ENCODE measurements around the gene EPHB3.
"Not testable (repeated sequence)": the region's sequence is repeated elsewhere in the genome, so short reads cannot be mapped to it uniquely, and the experiment has no call there.

Gene EPHB3

DNA sequence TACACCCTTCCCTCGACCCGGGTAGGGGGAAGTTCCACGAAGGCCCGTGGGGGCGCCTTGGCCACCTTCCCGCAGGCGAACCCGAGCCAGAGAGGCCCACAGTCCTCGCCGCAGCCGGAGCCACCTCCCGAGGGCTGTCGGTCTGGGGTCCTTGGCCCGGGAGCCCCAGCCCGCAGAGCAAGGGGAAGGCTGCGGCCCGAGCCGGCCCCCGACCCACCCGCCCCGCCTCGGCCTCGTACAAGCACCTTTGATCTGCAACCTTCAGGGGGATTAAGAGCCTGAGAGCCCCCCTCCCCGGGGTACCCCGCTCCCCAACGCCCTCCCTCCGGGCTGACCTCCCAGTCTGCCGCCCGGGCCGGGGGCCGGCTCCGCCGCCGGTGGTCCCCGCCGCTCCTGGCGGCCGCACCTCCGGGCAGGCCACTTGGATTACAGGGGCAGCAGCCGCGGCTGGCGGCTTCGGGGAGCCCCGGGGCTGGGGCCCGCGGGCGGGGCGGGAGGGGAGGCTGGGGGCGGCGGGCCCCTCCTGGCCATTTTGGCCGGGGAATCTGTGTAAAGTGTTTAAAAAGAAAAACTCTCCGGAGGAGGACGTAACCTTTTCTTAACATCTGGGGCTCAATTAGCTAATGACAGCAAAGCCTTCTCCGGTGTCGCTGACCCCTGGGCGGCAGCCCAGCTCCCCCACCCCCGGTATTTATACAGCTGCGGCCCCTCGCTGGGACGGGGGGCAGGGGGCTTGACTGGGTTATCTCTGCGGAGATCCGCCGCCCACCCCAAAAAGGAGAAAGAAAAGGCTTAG lies 40.2 kb downstream of the EPHB3 start:
- DNase-seq: peak; percentile 55

DNA sequence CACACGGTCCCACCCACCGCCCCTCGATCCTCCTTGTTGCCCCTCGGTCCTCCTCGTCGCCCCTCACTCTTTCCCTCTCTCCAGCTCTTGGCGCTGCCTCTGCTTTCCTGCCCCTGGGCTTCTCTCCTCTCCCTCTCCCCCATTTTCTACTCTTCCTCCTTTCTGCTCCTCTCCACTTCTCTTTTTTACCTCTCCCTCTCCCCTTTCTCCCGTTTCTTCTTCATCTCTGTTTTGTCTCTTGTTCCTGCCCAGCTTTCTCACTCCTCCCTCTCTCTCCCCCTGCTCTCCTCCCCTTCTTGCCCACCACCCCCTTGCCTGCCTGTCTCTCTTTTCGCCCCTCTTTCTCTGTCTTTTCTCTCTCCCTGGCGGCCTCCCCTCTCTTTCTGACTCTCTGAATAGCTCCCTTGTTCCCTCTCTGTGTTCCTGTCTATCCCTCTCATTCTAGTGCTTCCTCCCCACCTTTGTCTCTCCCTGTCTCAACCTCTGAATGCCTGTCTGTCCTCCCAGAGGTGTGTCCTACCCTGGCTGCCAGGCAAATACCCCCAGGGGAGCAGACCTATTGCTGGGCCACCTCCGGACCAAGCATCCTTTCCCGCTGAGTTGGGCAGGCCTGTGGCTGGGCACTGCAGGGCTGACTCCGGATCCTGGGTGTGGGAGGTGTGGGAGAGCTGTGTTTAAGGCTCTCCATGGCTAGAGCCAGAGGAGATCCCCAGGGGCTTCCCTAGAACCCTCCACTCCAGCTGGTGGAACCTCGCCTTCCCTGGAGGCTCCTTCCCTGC lies 41.0 kb downstream of the EPHB3 start:
- DNase-seq: peak; percentile 65

DNA sequence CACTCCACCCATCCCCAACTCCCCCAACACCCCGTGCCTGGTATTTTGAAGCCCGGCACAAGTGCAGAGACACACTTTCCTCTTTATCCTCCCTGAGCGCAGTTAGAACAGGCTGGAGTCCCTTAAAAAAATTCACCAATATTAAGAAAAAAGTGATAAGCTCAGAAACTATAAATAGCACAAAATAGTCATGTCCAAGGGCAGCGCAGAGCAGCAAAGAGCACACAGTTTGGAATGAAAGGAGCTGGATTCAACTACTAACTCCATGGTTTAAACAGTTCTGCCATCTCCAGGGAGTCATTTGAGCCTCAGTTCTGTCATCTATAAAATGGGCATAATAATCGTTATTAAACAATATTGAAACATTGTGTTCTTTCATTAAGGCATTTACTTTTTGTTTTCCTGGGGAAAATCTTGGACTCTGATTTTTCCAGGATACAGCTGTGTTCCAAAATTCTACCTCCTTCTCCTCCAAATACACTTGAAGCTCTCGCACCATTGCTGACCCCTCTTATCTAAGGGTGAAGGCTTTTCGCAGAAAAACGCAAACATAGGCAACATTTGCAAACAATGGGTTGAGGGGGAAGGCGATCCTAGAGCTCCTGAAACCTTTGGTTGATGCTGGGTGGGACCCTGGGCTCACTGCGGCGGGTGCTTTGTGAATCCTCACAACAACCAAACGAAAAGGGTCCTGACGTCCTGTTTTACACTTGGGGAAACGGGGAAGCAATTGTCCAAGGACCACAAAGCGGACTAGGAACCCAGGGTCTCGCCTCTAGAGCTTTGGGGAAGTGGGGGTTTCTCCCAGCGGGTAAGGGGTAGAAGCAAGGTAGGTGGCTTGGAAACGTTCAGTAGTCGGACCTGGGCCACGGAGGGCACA lies 41.8 kb downstream of the EPHB3 start:
- no peak for DNase-seq

DNA sequence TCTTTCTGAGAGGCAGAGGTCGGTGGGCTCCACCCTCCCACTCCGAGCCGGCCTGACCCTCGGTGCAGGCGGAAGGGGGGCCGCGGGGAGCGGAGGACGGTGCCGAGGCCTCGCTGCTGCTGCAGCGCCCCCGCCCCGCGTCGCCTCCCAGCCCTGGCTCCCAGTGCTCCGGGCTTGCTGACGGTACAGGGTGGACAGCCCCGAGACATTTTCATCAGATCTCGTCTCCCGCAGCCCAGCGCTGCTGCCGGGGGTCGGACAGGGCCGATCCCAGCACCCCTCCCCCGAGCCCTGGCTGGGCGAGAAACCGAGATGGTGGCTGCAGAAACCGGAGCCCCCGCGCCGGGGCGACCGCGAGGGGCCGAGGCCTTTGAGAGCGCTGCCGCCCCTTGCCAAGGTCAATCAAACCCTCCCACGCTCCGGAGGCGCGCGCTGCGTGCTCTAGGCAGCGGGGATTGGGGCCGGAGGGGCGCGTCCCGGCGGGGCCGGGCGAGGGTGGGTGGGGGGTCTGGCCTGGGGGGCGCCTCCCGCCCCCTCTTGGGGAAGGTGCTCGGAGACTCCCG lies 42.5 kb downstream of the EPHB3 start:
- peak; percentile 76 for DNase-seq

DNA sequence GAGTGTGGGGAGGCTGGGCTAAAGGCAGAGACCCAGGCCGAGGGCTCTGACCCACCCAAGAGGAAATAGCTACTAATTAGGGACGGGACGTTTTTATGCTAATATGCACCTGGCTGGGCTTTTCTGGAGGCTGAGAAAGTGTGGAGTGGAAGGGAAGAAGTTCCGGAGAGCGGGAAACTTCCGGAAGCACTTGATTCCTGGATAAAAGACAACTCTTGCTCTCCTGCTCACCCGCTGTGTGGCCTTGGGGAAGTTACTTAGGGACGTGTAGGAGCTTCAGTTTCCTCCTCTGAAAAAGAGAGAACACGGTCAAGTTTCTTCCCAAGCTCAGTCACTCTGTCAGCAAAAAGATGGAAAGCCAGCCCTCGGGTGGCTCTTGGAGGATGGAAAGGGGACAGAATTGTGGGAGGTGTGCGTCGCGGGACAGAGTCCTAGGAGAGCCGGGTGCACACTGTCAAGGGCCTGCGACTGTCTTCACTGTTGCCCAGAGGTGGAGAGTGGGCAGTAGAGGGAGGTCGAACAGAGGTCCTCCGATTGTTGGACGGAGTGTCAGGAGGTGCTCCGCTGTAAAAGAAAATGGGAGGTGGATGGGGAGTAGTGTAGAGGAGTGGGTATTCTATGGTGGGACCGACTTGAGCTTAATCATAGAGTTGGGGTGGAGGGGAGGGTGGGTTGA lies 43.2 kb downstream of the EPHB3 start:
- no peak for DNase-seq

DNA sequence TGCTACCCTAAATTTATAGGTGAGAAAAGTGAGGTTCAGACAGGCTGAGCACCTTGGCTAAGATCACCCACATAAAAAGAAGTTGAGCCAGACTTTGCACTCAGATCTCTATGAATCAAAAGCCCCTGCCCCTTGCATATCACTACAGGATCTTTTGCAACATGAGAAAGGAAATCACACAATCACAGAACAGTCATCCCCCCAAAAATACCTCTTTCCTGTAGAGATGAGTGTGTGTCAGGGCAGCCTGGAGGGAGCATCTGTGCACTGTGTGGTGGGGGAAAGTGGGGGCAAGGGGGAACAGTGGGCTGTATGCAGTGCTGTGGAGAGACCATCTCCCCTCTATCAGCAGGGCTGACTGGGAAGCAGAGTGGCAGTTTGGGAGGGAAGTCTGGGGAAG lies 46.6 kb downstream of the EPHB3 start:
- no peak for DNase-seq

DNA sequence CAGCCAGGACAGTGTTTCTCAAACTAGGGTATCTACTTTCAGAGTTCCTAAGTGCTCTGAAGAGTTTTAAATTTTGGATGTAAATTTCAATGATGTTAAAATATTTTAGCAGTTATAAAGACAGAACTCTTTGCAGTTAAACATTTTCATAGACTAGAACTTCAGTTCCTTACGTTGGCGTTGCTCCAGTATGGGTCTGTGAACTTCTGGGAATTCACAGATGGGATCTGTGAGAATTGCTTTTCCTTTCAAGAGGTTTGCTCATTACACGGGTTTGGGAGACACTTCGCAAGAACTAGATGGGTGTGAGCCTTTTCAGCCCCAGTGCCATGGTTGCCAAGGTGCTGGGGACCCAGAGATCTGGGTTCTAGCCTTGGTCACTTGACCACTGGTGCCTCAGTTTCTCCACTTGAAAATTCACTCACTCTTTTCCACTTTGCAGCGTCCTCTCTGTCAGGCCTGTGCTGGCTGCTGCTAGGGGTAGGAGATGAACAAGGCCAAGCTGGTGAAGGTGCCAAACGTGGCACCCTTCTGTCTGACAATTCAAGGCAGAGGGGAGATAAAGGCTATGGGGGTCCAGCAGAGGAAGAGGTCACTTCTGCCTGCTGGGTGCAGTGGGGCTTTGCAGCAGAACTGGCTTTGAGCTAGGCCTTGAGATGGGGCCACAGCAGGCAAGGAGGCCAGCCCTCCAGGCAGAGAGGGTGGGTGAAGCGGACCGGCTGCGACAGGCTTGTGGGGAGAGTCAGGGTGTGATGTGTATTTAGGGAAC lies 48.1 kb downstream of the EPHB3 start:
- DNase-seq: no peak

DNA sequence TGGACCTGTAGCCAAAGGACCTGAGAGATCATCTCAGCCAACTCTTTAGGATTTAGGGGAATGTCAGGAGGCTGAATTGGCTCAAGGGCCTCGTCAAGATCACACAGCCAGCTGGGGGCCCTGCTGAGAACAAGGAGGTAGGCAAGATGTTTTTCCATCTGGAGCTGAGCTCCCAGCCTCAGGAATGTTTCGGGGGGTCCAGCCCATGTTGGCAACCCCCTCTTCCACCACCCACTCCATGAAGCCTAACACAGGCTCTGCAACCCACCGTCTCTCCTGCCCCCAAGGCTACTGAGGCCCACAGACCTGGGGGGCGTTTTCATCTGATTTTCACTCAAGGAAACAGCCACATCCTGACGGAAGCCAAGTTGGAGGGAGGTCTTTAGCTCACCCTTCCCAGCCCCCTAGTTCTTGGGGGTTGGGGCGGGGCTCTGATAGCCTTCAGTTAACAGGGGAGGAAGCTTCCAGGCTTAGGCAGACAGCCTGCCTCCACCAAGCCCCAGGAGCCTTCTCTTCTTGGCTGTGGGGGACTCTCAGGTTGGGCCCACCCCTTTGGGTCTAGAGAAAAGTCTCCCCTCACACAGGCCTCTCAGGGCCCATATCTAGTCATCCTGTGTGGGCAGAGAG lies 48.8 kb downstream of the EPHB3 start:
- DNase-seq: no peak

DNA sequence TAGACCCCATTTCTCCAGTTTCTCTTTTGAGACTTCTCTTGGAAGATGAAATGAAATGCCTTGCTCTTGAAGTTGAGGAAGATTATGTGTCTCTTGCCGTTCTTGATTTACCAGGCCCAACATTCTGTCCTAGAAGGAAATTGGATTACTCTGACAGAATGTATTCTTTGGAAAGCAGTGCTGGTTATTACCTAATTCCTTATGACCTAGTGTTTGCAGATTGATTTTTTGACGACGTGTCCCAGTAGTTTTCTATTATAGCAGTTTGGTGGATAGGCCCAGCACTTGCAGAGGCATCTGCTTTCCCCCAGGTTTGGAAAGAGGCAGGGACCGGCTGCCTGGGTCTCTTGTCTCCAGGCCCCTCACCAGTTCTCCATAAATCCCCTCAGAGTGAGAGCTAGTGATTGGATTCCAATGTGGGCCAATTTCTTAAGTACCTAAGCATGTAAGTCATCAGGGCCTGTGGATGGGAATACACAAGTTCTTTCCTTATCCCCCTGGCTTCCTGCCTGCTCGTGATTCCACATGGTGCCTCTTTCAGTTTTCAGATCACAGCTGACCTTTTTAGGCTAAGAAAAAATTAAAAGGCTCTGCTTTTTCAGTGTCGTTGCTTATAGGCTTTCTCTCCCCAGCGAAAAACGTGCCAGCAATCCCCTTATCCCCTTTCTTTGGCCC lies 50.2 kb downstream of the EPHB3 start:
- peak; percentile 83 for DNase-seq

DNA sequence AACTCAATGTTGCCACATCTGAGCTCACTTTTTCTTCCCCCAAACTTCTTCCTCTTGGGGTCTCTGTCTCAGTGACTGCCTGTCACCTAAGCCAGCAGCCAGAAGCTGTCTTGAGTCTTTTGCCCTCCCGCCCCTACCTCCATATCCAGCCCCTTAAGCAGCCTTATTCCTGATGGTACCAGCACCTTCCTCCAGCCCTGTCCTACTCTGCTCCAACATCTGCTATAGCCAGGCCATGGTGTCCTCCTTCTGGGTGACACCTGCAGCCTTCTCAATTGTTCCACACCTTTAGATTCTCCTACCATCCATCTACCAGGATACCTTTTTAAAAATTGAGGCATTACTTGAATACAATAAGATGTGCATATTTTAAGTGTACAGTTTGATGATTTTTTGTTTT lies 53.8 kb downstream of the EPHB3 start:
- DNase-seq: no peak

DNA sequence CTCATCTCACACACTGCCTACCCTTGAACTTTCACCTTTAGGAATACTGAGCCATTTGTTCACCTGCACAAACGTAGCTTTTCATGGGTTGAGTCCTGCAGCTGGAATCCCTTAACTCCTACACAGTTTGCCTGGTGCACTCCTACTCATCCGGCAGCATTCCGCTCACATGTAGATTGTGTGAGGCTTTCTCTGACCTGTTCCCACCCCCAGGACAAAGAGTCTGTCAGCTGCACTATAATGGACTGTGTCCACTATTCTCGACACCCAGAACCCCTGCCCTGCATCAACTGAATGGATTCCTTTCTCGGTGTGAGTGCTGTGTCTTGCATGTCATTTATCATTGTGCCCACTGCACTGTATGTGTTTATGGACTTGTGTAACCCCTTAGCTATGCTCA lies 54.9 kb downstream of the EPHB3 start:
- DNase-seq: peak; percentile 36

DNA sequence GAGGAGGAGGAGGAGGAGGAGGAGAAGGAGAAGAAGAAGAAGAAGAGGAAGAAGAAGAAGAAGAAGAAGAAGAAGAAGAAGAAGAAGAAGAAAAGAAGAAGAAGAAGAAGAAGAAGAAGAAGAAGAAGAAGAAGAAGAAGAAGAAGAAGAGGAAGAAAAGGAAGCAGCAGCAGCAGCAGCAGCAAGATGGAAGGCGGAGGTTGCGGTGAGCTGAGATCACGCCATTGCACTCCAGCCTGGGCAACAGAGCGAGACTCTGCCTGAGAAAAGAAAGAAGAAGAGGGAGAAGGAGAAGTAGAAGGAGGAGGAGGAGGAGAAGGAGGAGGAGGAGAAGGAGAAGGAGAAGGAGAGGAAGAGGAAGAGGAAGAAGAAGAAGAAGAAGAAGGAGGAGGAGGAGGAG lies 55.7 kb downstream of the EPHB3 start:
- not testable (repeated sequence) for DNase-seq

DNA sequence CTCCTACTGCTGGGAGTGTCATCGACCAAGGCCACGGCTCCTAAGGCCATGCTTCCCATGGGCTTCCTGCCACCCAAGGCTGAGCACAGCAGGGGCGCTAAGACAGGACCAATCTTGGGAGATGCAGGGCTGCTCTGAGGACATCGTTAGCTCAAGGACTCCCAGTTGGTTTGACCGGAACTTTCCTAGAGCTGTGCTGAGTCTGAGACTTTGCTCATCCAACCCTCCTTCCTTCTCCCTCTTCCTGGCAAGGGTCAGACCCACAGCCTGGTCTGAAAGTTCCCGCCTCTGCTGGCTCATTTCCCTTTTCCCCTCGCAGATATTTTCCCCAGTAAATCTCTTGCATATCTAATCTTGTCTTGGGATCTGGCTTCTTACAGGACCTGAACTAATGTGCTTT lies 57.2 kb downstream of the EPHB3 start:
- peak; percentile 38 for DNase-seq

DNA sequence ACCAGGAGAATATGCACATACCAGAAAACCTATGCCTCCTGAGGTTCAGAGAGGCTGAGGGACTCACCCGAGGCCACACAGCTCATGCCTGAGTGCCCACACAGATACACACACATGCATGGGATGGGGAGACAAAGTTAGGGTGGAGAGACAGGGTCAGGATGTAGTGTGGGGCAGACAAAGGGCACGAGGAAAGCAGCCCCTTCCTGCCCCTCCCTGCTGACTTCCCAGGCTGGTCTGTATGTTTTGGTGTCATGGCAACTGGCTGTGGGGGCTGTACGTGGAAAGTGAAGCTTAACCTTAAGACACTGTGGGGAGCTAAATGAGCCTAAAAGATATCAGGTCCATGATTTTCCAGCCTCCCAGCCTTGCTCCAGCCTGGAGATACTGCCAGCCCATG lies 57.8 kb downstream of the EPHB3 start:
- peak; percentile 59 for DNase-seq

DNA sequence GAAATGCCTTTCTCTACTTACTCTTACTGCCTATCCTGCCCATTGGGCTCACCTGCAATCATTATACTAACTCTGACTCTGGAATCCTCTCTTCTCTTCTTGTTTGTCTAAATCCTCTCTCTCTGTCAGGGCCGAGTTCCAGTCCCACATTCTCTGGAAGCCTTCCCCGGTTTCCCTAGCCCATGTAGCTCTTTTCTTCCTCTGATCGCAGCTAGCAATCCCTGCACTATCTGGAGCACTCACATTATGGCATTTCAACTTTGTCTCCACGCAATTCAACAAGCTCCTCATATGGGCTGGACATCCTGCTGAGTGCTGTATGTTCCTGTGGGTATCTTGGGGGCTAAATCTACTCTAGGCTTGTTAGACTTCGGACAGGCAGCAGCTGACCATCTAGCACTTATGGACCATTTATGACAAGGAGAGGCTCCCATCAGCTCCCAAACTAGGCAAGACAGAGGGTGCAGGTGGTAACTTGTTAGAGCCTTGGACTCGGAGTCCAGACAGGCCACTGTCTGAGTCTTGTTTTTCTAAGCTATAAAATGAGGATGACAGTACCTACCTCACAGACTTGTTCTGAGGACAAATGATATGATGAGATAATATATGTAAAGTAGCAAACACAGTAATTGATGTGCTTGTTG lies 58.3 kb downstream of the EPHB3 start:
- DNase-seq: no peak

DNA sequence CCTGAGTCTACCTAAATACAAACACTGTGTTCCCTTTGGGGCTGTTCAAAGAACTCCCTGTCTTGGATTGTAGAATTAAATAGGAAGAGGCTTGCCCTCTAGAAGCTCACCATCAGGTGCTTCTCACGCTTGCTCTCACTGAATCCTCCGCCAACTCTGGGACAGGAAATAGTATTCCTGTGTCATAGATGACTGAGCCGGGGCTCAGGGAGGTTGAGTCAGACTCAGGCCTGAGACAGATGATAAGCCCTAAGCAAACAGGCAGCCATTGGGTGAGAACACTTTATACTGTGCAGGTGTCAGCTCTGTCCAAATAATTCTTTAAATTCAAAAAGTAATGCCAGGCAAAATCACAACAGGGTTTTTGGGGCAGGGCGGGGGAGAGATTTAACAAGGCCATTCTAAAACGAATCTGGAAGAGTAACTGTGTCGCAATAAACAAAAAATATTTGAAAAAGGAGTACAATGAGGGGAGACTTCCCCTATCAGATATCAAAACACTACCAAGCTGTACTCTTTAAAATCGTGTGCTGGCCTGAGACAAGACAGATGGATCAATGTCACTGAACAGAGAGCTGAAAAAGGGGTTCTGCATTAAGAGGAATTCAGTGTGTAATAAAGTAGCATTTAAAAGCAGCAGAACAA lies 59.0 kb downstream of the EPHB3 start:
- no peak for DNase-seq

DNA sequence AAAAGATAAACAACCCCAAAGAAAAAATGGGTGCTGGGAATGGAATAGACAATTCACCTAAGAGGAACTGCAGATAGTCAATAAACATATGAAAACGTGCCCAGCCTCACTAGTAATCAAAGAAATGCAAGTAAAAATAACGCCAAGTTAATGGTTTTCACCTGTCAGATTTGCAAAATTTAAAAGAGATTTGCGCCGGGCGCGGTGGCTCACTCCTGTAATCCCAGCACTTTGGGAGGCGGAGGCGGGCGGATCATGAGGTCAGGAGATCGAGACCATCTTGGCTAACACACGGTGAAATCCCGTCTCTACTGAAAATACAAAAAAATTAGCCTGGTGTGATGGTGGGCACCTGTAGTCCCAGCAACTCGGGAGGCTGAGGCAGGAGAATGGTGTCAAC lies 60.6 kb downstream of the EPHB3 start:
- DNase-seq: not testable (repeated sequence)

DNA sequence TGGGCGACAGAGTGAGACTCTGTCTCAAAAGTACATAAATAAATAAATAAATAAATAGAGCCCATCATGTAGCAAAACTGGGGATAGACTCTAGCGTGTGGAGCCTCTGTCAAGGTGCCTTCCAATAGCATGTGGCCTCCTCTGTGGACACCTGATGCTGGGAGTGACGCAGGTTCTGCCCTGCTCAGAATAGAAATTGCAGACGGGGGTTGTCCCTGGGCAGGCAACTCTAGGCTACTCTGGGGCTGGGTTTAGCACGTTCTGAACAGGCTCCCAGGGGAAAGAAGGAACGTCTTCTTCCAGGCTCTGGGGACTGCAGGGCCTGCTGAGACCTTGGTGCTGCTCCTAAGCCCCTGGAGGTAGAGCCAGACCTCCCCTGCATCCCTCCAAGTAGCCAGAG lies 65.3 kb downstream of the EPHB3 start:
- no peak for DNase-seq

DNA sequence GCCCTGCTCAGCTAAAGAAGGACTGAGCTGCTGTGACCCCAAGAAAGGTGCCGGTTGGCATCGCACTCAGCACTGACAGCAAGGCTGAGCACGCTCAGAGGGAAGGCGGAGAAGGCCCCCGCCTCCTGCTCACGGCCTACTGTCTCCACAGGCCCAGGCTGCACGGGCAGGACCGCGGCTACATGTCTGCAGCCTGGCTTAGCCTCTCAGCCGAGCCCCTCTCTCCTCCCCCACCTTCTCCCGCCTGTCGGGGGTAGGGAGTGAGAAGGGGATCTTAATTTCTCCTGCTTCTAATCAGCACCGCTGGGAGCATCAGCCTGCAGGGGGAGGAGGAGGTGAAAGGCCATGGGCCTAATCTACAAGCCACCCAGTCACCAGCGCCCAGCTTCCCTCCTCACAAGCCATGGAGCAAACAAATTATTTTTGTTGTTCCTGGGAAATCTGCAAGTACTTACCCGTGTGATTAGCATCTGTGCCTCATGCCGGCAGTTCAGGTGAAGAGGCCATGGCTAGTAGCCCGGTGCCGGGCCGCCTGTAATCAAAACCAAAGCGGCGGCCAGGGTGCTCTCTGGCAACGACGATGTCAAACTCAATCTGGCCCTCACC lies 68.1 kb downstream of the EPHB3 start:
- DNase-seq: peak; percentile 45

All from right forelimb (tissue), 1 donor.